ENCODE results near the gene ATAD5.
"Not testable (repeated sequence)": the region's sequence is repeated elsewhere in the genome, so short reads cannot be mapped to it uniquely, and the experiment has no call there.

The ATAD5 gene

DNA sequence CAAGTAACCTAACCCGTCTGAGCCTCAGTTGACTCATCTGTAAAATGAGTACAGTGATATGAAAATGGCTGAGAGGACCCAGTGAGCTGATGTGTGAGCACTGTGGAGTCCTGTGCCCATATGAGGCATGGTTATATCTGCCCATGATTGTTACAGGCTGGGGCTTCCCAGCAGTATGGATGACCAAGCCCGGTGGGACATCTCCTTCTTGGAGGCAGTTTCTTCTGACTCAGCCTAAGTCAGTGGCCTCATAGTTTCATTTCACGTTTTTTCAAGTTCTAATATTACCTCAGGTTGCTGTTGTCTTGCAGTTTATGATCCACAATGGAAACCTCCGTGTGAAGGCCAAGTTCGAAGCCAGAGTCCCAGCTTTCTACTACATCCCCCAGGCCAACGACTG is 94.8 kb downstream of the ATAD5 start:
- Histone ChIP-seq H3K4me1 (ENCODE audit: control insufficient read depth, insufficient read depth, low read length, poor library complexity, severe bottlenecking) (peaks cover 11% of the 10 kb centered on the region), H3K27me3 (replicated peaks; ENCODE audit: control insufficient read depth, insufficient read depth, low read length, poor library complexity, severe bottlenecking) (peaks cover 19% of the 10 kb centered on the region), H3K27ac (ENCODE audit: insufficient read depth, low read length, poor library complexity, severe bottlenecking) (no peak overlapping the region), H3K4me3 (ENCODE audit: insufficient read depth, low read depth, low read length, poor library complexity, severe bottlenecking) (no peak overlapping the region), H3K9me3 (ENCODE audit: control insufficient read depth, low read length) (no peaks in the 10 kb centered on the region), H3K36me3 (ENCODE audit: control insufficient read depth, insufficient read depth, low read length) (no peaks in the 10 kb centered on the region)
- DNase-seq: no peak

DNA sequence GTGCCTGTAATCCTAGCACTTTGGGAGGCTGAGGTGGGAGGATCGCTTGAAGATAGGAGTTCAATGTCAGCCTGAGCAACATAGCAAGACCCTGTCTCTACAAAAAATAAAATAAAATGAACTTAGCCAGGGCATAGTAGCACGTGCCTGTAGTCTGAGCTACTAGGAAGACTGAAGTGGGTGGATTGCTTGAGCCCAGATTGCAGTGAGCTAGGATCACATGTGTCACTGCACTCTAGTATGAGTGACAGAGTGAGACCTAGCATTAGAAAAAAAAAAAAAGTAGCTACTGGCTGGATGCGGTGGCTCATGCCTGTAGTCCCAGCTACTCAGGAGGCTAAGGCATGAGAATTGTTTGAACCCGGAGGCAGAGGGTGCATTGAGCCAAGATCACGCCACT is 96.0 kb downstream of the ATAD5 start:
- Histone ChIP-seq H3K27ac (ENCODE audit: insufficient read depth, low read length, poor library complexity, severe bottlenecking) (no peak overlapping the region), H3K27me3 (replicated peaks; ENCODE audit: control insufficient read depth, insufficient read depth, low read length, poor library complexity, severe bottlenecking) (peaks cover 7% of the 10 kb centered on the region), H3K9me3 (ENCODE audit: control insufficient read depth, low read length) (no peaks in the 10 kb centered on the region), H3K36me3 (ENCODE audit: control insufficient read depth, insufficient read depth, low read length) (no peaks in the 10 kb centered on the region), H3K4me3 (ENCODE audit: insufficient read depth, low read depth, low read length, poor library complexity, severe bottlenecking) (no peak overlapping the region), H3K4me1 (ENCODE audit: control insufficient read depth, insufficient read depth, low read length, poor library complexity, severe bottlenecking) (no peaks in the 10 kb centered on the region)
- no peak for DNase-seq

DNA sequence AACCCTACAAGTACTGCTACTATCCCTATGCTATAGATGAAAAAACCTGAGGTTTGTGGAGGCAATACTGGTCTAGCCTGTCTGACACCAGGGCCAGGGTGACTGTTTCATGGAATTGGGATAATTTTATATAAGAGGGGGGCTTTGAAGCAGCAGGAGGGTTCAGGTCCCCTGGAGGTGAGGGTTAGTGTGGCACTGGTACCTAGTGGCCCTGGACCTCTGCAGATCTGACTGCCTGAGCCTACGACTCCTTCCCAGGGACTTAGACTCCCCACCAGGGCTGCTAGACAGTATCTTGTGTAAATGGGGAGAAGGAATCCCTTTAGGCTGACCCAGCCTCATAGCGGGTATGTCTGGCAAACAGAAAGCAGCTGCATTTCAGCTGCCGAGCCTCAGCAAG is 96.8 kb downstream of the ATAD5 start:
- no peaks in the 10 kb centered on the region for H3K36me3 ChIP-seq (ENCODE audit: control insufficient read depth, insufficient read depth, low read length)
- no peak overlapping the region for H3K4me3 ChIP-seq (ENCODE audit: insufficient read depth, low read depth, low read length, poor library complexity, severe bottlenecking)
- peaks cover 5% of the 10 kb centered on the region for H3K27me3 ChIP-seq (replicated peaks; ENCODE audit: control insufficient read depth, insufficient read depth, low read length, poor library complexity, severe bottlenecking)
- no peak for DNase-seq
- H3K4me1 ChIP-seq (ENCODE audit: control insufficient read depth, insufficient read depth, low read length, poor library complexity, severe bottlenecking): no peaks in the 10 kb centered on the region
- no peak overlapping the region for H3K27ac ChIP-seq (ENCODE audit: insufficient read depth, low read length, poor library complexity, severe bottlenecking)
- no peaks in the 10 kb centered on the region for H3K9me3 ChIP-seq (ENCODE audit: control insufficient read depth, low read length)

DNA sequence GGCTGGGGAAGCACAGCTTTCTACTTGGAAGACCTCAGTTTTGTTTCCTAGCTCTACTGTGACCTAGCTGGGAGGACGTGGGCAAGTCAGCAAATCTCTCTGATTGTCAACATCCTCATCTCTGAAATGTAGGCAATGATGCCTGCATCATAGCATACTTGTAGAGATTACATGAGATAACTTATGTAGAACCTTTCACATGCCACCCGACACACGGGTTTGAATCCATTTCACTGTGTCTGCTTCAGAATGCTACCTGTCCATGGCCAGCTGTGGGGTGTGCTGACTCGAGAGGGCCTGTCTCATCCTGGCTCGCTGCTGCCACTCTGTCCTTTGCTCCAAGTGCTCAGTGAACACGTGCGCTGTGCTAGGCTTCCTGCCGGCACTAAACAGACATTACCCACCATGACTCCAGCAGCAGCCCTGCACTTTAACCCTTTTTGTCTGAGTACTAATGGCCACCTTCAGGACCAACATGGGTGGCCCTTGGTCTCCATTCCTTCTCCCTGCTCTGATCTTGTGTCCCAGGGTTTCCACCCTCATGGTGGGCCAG is 97.4 kb downstream of the ATAD5 start:
- no peak overlapping the region for H3K4me3 ChIP-seq (ENCODE audit: insufficient read depth, low read depth, low read length, poor library complexity, severe bottlenecking)
- DNase-seq: no peak
- no peaks in the 10 kb centered on the region for H3K9me3 ChIP-seq (ENCODE audit: control insufficient read depth, low read length)
- H3K27ac ChIP-seq (ENCODE audit: insufficient read depth, low read length, poor library complexity, severe bottlenecking): no peak overlapping the region
- no peaks in the 10 kb centered on the region for H3K4me1 ChIP-seq (ENCODE audit: control insufficient read depth, insufficient read depth, low read length, poor library complexity, severe bottlenecking)
- no peaks in the 10 kb centered on the region for H3K36me3 ChIP-seq (ENCODE audit: control insufficient read depth, insufficient read depth, low read length)
- H3K27me3 ChIP-seq (replicated peaks; ENCODE audit: control insufficient read depth, insufficient read depth, low read length, poor library complexity, severe bottlenecking): peaks cover 4% of the 10 kb centered on the region

DNA sequence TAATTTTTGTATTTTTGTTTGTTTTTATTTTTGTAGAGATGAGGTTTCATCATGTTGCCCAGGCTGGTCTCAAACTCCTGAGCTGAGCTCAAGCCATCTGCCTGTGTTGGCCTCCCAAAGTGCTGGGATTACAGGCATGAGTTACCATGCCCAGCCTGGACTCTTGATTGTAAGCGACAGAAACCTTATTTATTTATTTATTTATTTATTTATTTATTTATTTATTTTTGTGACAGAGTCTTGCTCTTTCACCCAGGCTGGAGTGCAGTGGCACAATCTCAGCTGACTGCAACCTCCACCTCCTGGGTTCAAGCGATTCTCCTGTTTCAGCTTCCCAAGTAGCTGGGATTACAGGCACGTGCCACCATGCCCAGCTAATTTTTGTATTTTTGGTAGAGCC is 98.1 kb downstream of the ATAD5 start:
- H3K27ac ChIP-seq (ENCODE audit: insufficient read depth, low read length, poor library complexity, severe bottlenecking); H3K9me3 ChIP-seq (ENCODE audit: control insufficient read depth, low read length); DNase-seq; H3K36me3 ChIP-seq (ENCODE audit: control insufficient read depth, insufficient read depth, low read length); H3K4me3 ChIP-seq (ENCODE audit: insufficient read depth, low read depth, low read length, poor library complexity, severe bottlenecking); H3K4me1 ChIP-seq (ENCODE audit: control insufficient read depth, insufficient read depth, low read length, poor library complexity, severe bottlenecking); H3K27me3 ChIP-seq (replicated peaks; ENCODE audit: control insufficient read depth, insufficient read depth, low read length, poor library complexity, severe bottlenecking): not testable (repeated sequence)

DNA sequence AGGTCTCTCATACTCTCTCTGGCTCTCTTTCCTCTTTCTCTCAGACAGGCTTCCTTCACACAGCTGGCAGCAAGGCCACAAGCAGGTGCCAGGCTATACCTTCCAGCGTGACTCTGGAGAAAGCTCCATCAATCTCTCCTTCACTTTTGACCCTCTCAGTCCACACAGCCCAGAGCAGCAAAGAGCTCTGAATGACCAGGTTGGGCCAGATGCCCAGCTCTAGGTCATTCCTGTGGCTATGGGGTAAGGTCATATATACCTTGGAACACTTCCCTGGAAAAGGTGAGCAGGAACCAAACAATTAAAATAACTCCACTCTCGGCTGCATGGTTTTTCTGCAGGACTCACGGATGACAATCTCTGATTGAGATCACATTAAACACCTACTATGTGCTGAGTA is 98.7 kb downstream of the ATAD5 start:
- Histone ChIP-seq H3K27me3 (replicated peaks; ENCODE audit: control insufficient read depth, insufficient read depth, low read length, poor library complexity, severe bottlenecking) (no peaks in the 10 kb centered on the region), H3K4me1 (ENCODE audit: control insufficient read depth, insufficient read depth, low read length, poor library complexity, severe bottlenecking) (no peaks in the 10 kb centered on the region), H3K9me3 (ENCODE audit: control insufficient read depth, low read length) (no peaks in the 10 kb centered on the region), H3K4me3 (ENCODE audit: insufficient read depth, low read depth, low read length, poor library complexity, severe bottlenecking) (no peak overlapping the region), H3K36me3 (ENCODE audit: control insufficient read depth, insufficient read depth, low read length) (no peaks in the 10 kb centered on the region), H3K27ac (ENCODE audit: insufficient read depth, low read length, poor library complexity, severe bottlenecking) (no peak overlapping the region)
- no peak for DNase-seq

DNA sequence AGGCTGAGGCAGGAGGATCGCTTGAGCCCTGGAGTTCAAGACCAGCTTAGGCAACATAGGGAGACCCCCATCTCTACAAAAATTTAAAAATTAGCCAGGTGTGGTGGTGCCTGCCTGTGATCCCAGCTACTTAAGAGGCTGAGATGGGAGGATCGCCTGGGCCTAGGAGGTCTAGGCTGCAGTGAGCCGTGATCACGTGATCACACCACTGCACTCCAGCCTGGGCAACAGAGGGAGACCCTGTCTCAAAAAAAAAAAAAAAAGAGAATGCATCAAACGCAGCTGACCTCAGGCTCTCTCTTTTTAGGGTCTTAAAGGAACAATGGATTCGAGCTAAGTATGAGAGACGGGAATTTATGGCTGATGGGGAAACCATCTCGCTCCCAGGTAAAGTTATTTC is 99.8 kb downstream of the ATAD5 start:
- DNase-seq; H3K27me3 ChIP-seq (replicated peaks; ENCODE audit: control insufficient read depth, insufficient read depth, low read length, poor library complexity, severe bottlenecking); H3K4me1 ChIP-seq (ENCODE audit: control insufficient read depth, insufficient read depth, low read length, poor library complexity, severe bottlenecking); H3K36me3 ChIP-seq (ENCODE audit: control insufficient read depth, insufficient read depth, low read length); H3K4me3 ChIP-seq (ENCODE audit: insufficient read depth, low read depth, low read length, poor library complexity, severe bottlenecking); H3K27ac ChIP-seq (ENCODE audit: insufficient read depth, low read length, poor library complexity, severe bottlenecking); H3K9me3 ChIP-seq (ENCODE audit: control insufficient read depth, low read length): not testable (repeated sequence)

DNA sequence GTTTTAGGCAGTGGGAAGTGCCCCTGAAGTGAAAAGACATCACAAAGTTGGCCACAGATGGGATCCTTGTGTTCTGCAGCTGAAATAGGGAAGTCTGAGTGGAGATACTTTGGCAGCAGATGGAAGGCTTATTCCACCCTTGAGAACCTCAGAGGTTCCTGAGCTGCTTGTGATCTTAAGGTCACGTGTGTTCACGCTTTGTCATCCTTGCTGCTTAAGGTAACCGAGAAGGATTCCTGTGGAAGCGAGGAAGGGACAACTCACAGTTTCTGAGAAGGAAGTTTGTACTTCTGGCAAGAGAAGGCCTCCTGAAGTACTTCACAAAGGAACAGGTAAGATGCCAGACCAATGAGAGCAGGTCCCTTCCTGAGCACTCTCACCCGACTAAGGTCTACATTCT is 102.2 kb downstream of the ATAD5 start:
- Histone ChIP-seq H3K9me3 (ENCODE audit: control insufficient read depth, low read length) (no peaks in the 10 kb centered on the region), H3K27ac (ENCODE audit: insufficient read depth, low read length, poor library complexity, severe bottlenecking) (no peak overlapping the region), H3K36me3 (ENCODE audit: control insufficient read depth, insufficient read depth, low read length) (no peaks in the 10 kb centered on the region), H3K4me1 (ENCODE audit: control insufficient read depth, insufficient read depth, low read length, poor library complexity, severe bottlenecking) (no peaks in the 10 kb centered on the region), H3K4me3 (ENCODE audit: insufficient read depth, low read depth, low read length, poor library complexity, severe bottlenecking) (no peak overlapping the region), H3K27me3 (replicated peaks; ENCODE audit: control insufficient read depth, insufficient read depth, low read length, poor library complexity, severe bottlenecking) (no peaks in the 10 kb centered on the region)
- DNase-seq: no peak

DNA sequence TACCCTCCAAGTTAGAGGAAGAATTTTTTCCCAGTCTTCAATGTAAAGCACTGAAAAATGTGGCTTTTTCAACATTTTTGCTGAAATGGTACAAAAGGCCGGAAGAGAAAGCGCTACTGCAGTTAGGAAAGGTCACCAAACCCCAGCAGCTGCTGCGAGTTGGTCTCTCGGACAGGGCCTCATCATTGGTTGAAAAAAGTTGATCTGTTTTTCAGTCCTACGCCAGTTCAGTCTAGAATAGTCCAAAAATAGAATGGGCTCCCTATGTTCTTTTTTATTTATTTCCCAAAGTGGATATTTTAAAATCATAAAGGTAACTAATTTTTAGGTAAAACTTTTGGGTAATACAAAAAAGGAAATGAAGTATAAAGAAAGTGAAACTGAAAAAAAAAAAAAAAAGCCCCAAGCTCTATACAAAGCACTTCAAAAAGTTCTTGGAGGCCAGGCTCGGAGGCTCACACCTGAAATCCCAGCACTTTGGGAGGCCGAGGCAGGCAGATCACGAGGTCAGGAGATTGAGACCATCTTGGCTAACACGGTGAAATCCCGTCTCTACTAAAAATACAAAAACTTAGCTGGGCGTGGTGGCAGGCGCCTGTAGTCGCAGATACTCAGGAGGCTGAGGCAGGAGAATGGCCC is 107.4 kb downstream of the ATAD5 start:
- no peak for DNase-seq
- Histone ChIP-seq H3K4me3 (ENCODE audit: insufficient read depth, low read depth, low read length, poor library complexity, severe bottlenecking) (no peak overlapping the region), H3K36me3 (ENCODE audit: control insufficient read depth, insufficient read depth, low read length) (no peaks in the 10 kb centered on the region), H3K4me1 (ENCODE audit: control insufficient read depth, insufficient read depth, low read length, poor library complexity, severe bottlenecking) (no peaks in the 10 kb centered on the region), H3K27me3 (replicated peaks; ENCODE audit: control insufficient read depth, insufficient read depth, low read length, poor library complexity, severe bottlenecking) (no peaks in the 10 kb centered on the region), H3K9me3 (ENCODE audit: control insufficient read depth, low read length) (no peaks in the 10 kb centered on the region), H3K27ac (ENCODE audit: insufficient read depth, low read length, poor library complexity, severe bottlenecking) (no peak overlapping the region)

DNA sequence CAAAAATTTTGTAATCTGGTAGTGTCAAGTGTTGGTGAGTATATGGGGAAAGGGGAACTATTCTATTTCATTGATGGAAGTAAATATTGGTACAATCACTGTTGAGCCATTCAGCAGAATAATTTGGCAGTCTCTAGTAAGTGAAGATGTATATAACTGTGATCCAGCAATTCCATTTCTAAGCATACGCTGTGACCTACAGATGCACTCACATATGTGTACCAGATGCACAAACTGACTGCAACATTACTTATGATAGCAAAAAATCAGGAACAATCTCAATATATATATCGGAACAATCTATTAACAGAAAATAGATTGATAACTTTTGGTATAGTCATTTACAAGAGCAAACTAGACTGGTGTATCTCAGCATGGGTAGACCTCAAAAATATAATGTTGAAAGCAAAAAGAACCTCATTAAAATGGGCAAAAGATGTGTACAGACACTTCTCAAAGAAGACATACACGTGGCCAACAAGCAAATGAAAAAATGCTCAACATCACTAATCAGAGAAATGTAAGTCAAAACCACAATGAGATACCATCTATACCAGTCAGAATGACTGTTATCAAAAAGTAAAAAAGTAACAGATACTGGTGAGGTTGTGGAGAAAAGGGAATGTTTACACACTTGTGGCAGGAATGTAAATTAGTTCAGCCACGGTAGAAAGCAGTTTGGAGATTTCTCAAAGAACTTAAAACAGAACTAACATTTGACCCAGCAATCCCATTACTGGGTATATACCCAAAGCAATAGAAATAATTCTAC is 110.7 kb downstream of the ATAD5 start:
- Histone ChIP-seq H3K4me1 (ENCODE audit: control insufficient read depth, insufficient read depth, low read length, poor library complexity, severe bottlenecking) (no peaks in the 10 kb centered on the region), H3K4me3 (ENCODE audit: insufficient read depth, low read depth, low read length, poor library complexity, severe bottlenecking) (no peak overlapping the region), H3K27ac (ENCODE audit: insufficient read depth, low read length, poor library complexity, severe bottlenecking) (no peak overlapping the region), H3K27me3 (replicated peaks; ENCODE audit: control insufficient read depth, insufficient read depth, low read length, poor library complexity, severe bottlenecking) (no peaks in the 10 kb centered on the region), H3K9me3 (ENCODE audit: control insufficient read depth, low read length) (no peaks in the 10 kb centered on the region), H3K36me3 (ENCODE audit: control insufficient read depth, insufficient read depth, low read length) (no peaks in the 10 kb centered on the region)
- no peak for DNase-seq

All from effector memory CD4-positive, alpha-beta T cell (primary cell).